Endothelial cell of umbilical vein (primary cell): ENCODE results near the gene BRCA1. TPM values are rescaled to one million over a fixed set of nuclear protein-coding genes. Genes with fewer than 3 reads are reported as not detected.

Experiments
- BruUV-seq: library from RNA; stranded (reverse); fragments of 400-500 nt; replicated peaks from 2 replicates; lab custom pipeline; 2021; lab: Mats Ljungman, UMichigan
- CTCF ChIA-PET: fragments of 300-600, 350-600 bp; sonication (Branson Sonifier 250); formaldehyde crosslinking; loops from one replicate; lab custom pipeline; 2021; ENCODE audit warnings: antibody characterized with exemption, inconsistent platforms; lab: Charles Lee
- POLR2A ChIA-PET: fragments of 300-600, 350-600 bp; sonication (Branson Sonifier 250); formaldehyde crosslinking; loops from one replicate; lab custom pipeline; 2021; ENCODE audit warnings: antibody characterized with exemption, inconsistent platforms; lab: Charles Lee
- DNase-seq: peaks from one replicate; pipeline ENCODE4 v3.0.0-alpha.2; 2011; ENCODE audit warnings: low read depth, low spot score
- FAIRE-seq: peaks from 2 replicates; lab custom pipeline; 2011; peaks lifted over from hg19 to GRCh38; lab: Jason Lieb, UNC
- H2AFZ ChIP-seq: 2 replicates; pipeline ENCODE4 v1.6.0; 2012; ENCODE audit warnings: low read depth, low read length, control low read depth, inconsistent platforms
- H3K27ac ChIP-seq: 2 replicates; pipeline ENCODE4 v1.5.1; 2011; ENCODE audit warnings: low read depth, mild to moderate bottlenecking, control low read depth, low read length, moderate library complexity; ENCODE audit not compliant: insufficient read depth
- H3K27me3 ChIP-seq, 2 experiments: 2 replicates each; pipeline versions ENCODE4 v1.6.0 to v1.6.1; 2011; ENCODE audit warnings: low read length in 2 of 2, mixed read lengths in 1 of 2; ENCODE audit not compliant: control insufficient read depth in 2 of 2, insufficient read depth in 2 of 2
- H3K36me3 ChIP-seq, 2 experiments: 2 replicates in 1 of 2; 3 replicates in 1 of 2; pipeline ENCODE4 v1.5.1; 2011; ENCODE audit warnings: low read length in 2 of 2, mild to moderate bottlenecking in 1 of 2, moderate library complexity in 1 of 2; ENCODE audit not compliant: control insufficient read depth in 2 of 2, insufficient read depth in 2 of 2; ENCODE audit errors: extremely low read depth in 1 of 2
- H3K4me1 ChIP-seq: 3 replicates; pipeline ENCODE4 v1.5.1; 2011; ENCODE audit warnings: mild to moderate bottlenecking, low read length; ENCODE audit not compliant: control insufficient read depth, insufficient read depth; ENCODE audit errors: extremely low read depth
- H3K4me2 ChIP-seq: 2 replicates; pipeline ENCODE4 v1.6.1; 2011; ENCODE audit warnings: low read length, control low read depth, mixed read lengths; ENCODE audit not compliant: insufficient read depth
- H3K4me3 ChIP-seq, 3 experiments: fragments of 200-600 bp in 1 of 3; sonication (generic), shearing (Covaris generic) in 1 of 3; replicated peaks in 1 of 3; 2 replicates each; pipeline ENCODE4 v1.5.1; 2011 to 2016; ENCODE audit warnings: control low read depth in 3 of 3, low read length in 3 of 3, mild to moderate bottlenecking in 2 of 3, inconsistent platforms in 1 of 3, low read depth in 1 of 3, moderate library complexity in 1 of 3; ENCODE audit not compliant: insufficient read depth in 1 of 3
- H3K79me2 ChIP-seq: 2 replicates; pipeline ENCODE4 v1.6.0; 2012; ENCODE audit warnings: low read length, inconsistent platforms; ENCODE audit not compliant: control insufficient read depth, insufficient read depth
- H3K9ac ChIP-seq: replicated peaks from 2 replicates; pipeline ENCODE3; 2011; ENCODE audit warnings: low read length, control low read depth; ENCODE audit not compliant: insufficient read depth; ENCODE audit errors: extremely low read depth
- H3K9me1 ChIP-seq: replicated peaks from 3 replicates; pipeline ENCODE4 v1.6.0; 2011; ENCODE audit warnings: mild to moderate bottlenecking, low read length; ENCODE audit not compliant: control insufficient read depth, insufficient read depth; ENCODE audit errors: extremely low read depth
- H3K9me3 ChIP-seq: replicated peaks from 2 replicates; pipeline ENCODE4 v1.5.1; 2012; ENCODE audit warnings: low read length, inconsistent platforms; ENCODE audit not compliant: control insufficient read depth, insufficient read depth
- H4K20me1 ChIP-seq: replicated peaks from 2 replicates; pipeline ENCODE3; 2011; ENCODE audit warnings: mild to moderate bottlenecking, low read length; ENCODE audit not compliant: control insufficient read depth, insufficient read depth; ENCODE audit errors: extremely low read depth
- CTCF ChIP-seq, 2 donors: IDR thresholded peaks; 1 replicate in 1 of 2; 2 replicates in 1 of 2; pipeline ENCODE4 v1.5.1; 2011; ENCODE audit warnings: low read length in 2 of 2, mild to moderate bottlenecking in 2 of 2, moderate library complexity in 2 of 2, control low read depth in 1 of 2, inconsistent platforms in 1 of 2, low read depth in 1 of 2; ENCODE audit not compliant: insufficient read depth in 1 of 2; ENCODE audit errors: extremely low read depth in 1 of 2
- EZH2 ChIP-seq: IDR thresholded peaks from 2 replicates; pipeline ENCODE4 v1.6.1; 2012; ENCODE audit warnings: borderline replicate concordance, low read depth, mild to moderate bottlenecking, moderate library complexity, low read length, inconsistent platforms; ENCODE audit not compliant: severe bottlenecking
- FOS ChIP-seq: IDR thresholded peaks from 2 replicates; pipeline ENCODE4 v1.6.1; 2011; ENCODE audit warnings: mild to moderate bottlenecking, low read length, moderate library complexity, borderline replicate concordance; ENCODE audit not compliant: insufficient read depth
- GATA2 ChIP-seq: IDR thresholded peaks from 2 replicates; pipeline ENCODE4 v1.7.0; 2011; ENCODE audit warnings: low read depth, mild to moderate bottlenecking, moderate library complexity, mixed read lengths, low read length; ENCODE audit not compliant: insufficient read length, insufficient read depth
- JUN ChIP-seq: IDR thresholded peaks from 2 replicates; pipeline ENCODE4 v1.6.1; 2011; ENCODE audit warnings: borderline replicate concordance, low read depth; ENCODE audit not compliant: insufficient read length, insufficient read depth
- MYC ChIP-seq: IDR thresholded peaks from one replicate; pipeline ENCODE4 v1.6.1; 2011; ENCODE audit warnings: mild to moderate bottlenecking, low read depth, low read length
- POLR2A ChIP-seq: IDR thresholded peaks from 2 replicates; pipeline ENCODE4 v1.6.1; 2012; ENCODE audit warnings: low read depth, mild to moderate bottlenecking, control low read depth, low read length
- POLR2AphosphoS5 ChIP-seq: IDR thresholded peaks from 2 replicates; pipeline ENCODE4 v1.6.1; 2012; ENCODE audit warnings: low read depth, mild to moderate bottlenecking, control low read depth, low read length, moderate library complexity; ENCODE audit not compliant: insufficient read depth
- dilution Hi-C: fragments of 300-500 bp; cut with MboI; formaldehyde crosslinking; loops from one replicate; pipeline ENCODE4 v1.15.0; 2019; ENCODE audit warnings: low sequenced_read_pairs; ENCODE audit not compliant: extremely low pct_ligation_motif_present
- intact Hi-C: fragments of 100-400 bp; cut with micrococcal nuclease; formaldehyde crosslinking; loops from one replicate; pipeline ENCODE4 v1.10.0; 2022
- polyA plus RNA-seq, 4 experiments: library from polyadenylated mRNA; depleted of rRNA in 3 of 4; stranded (reverse) in 3 of 4; unstranded in 1 of 4; fragments of >200 nt; gene quantifications; 2 replicates each; pipeline versions ENCODE4 v1.2.1 to v1.2.3, GENCODE V29; 2011 to 2012; ENCODE audit warnings: missing spikeins in 1 of 4
- total RNA-seq: library from RNA; stranded (reverse); gene quantifications from 2 replicates; pipeline ENCODE4 v1.2.3, GENCODE V29; 2021
- TF ChIP-seq, protein P1 (sequence below): IDR thresholded peaks from 2 replicates; pipeline ENCODE4 v1.6.1; 2011; ENCODE audit not compliant: insufficient read depth, insufficient read length

The BRCA1 gene
- total and polyA plus RNA-seq, 2 donors (not counting 3 experiments of a cell fraction or from before 2014, with no cell fraction given): 14.3 to 29.0 TPM

- H2AFZ ChIP-seq: no peak overlapping the region
- H4K20me1 ChIP-seq: no peaks in the 10 kb centered on the region
- H3K9me3 ChIP-seq: no peaks in the 10 kb centered on the region
- peaks cover 3 to 34% of the 10 kb centered on the region in 2 experiments for H3K36me3 ChIP-seq
- CTCF ChIA-PET: interaction anchor here (1.3 kb wide), 1 partner anchor 9 kb away, joined by 6 read pairs; the partner anchor contains the start of gene IFI35
- no peaks in the 10 kb centered on the region for H3K27me3 ChIP-seq
- H3K4me3 ChIP-seq: no peak overlapping the region
- peaks cover 26% of the 10 kb centered on the region for H3K79me2 ChIP-seq
- TF ChIP-seq, protein P1, sequence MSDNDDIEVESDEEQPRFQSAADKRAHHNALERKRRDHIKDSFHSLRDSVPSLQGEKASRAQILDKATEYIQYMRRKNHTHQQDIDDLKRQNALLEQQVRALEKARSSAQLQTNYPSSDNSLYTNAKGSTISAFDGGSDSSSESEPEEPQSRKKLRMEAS: no peak
- TF ChIP-seq GATA2: no peak
- no peak for TF ChIP-seq JUN
- no peak for TF ChIP-seq FOS
- peak; percentile 30 for TF ChIP-seq POLR2A
- TF ChIP-seq CTCF (IDR thresholded peaks at IDR 0.05; ENCODE audit: extremely low read depth in 1 of 2, insufficient read depth in 1 of 2, low read depth in 1 of 2, low read length in 2 of 2): no peak
- TF ChIP-seq POLR2AphosphoS5: peak; percentile 51
- TF ChIP-seq MYC: no peak
- TF ChIP-seq EZH2: no peak
- intact Hi-C loops (no loop called here), dilution Hi-C loops (no loop called here)
- POLR2A ChIA-PET: no interaction called here
- peak; percentile 77 for FAIRE-seq
- H3K4me2 ChIP-seq: no peak overlapping the region
- no peak overlapping the region for H3K9ac ChIP-seq
- H3K4me1 ChIP-seq: peaks cover 37% of the 10 kb centered on the region
- peak; percentile 44 for DNase-seq
- H3K9me1 ChIP-seq: no peaks in the 10 kb centered on the region
- BruUV-seq: no TSS peak
- peak overlapping the region; percentile 14 for H3K27ac ChIP-seq
These were observed 109.6 kb downstream of the BRCA1 start for GRCh38 chr17:43015579-43015978.
